OCI-LY3 (cell line): ENCODE measurements around the gene PPP5C.
A peak's percentile ranks its signal among the peaks of the same experiment; 100 is the strongest.

Experiments
- H2AFZ ChIP-seq: fragments of 200-600, 300-600 bp; shearing (Covaris generic); 2 replicates; pipeline ENCODE4 v1.6.0; 2014; ENCODE audit warnings: antibody characterized with exemption, low read depth, low read length
- H3K27ac ChIP-seq: fragments of 200-600, 300-600 bp; sonication (generic); 2 replicates; pipeline ENCODE4 v1.5.1; 2014; ENCODE audit warnings: mild to moderate bottlenecking, low read length, moderate library complexity, mixed read lengths
- H3K27me3 ChIP-seq: fragments of 200-600, 300-600 bp; sonication (generic); 2 replicates; pipeline ENCODE4 v1.6.1; 2014; ENCODE audit warnings: low read depth, low read length, mixed read lengths
- H3K36me3 ChIP-seq: fragments of 200-600, 300-600 bp; sonication (generic); replicated peaks from 2 replicates; pipeline ENCODE3; 2014; ENCODE audit warnings: low read depth, low read length, mixed read lengths
- H3K4me1 ChIP-seq: fragments of 300-600, 200-600 bp; sonication (generic); 2 replicates; pipeline ENCODE4 v1.6.1; 2014; ENCODE audit warnings: low read length, mixed read lengths
- H3K4me2 ChIP-seq: fragments of 200-600, 300-600 bp; sonication (generic); 2 replicates; pipeline ENCODE4 v1.6.1; 2014; ENCODE audit warnings: low read length, mixed read lengths
- H3K4me3 ChIP-seq: fragments of 300-600, 200-600 bp; sonication (generic); 2 replicates; pipeline ENCODE4 v1.5.1; 2014; ENCODE audit warnings: antibody characterized with exemption, mild to moderate bottlenecking, low read length, moderate library complexity
- H3K79me2 ChIP-seq: fragments of 300-600, 200-600 bp; shearing (Covaris generic); 2 replicates; pipeline ENCODE4 v1.6.1; 2014; ENCODE audit warnings: mild to moderate bottlenecking, low read length, mixed read lengths
- H3K9ac ChIP-seq: fragments of 300-600, 200-600 bp; shearing (Covaris generic); 2 replicates; pipeline ENCODE4 v1.6.0; 2014; ENCODE audit warnings: mild to moderate bottlenecking, low read length, moderate library complexity
- H3K9me3 ChIP-seq: fragments of 200-600, 300-600 bp; shearing (Covaris generic); 2 replicates; pipeline ENCODE4 v1.6.1; 2014; ENCODE audit warnings: low read length, mixed read lengths; ENCODE audit not compliant: insufficient read depth
- H4K20me1 ChIP-seq: fragments of 200-600, 300-600 bp; sonication (generic); 2 replicates; pipeline ENCODE4 v1.6.1; 2016; ENCODE audit warnings: low read length, mixed read lengths; ENCODE audit not compliant: insufficient read depth
- EZH2phosphoT487 ChIP-seq: fragments of 200-600 bp; shearing (Covaris generic); IDR thresholded peaks from 2 replicates; pipeline ENCODE4 v1.6.1; 2018; ENCODE audit warnings: antibody characterized with exemption, mixed run types, low read depth
- TF ChIP-seq, protein P1 (sequence below): fragments of 200-600, 300-600 bp; sonication (generic); IDR thresholded peaks from 2 replicates; pipeline ENCODE4 v1.5.1; 2014; ENCODE audit warnings: antibody characterized with exemption, low read length, low read depth

Gene PPP5C

DNA sequence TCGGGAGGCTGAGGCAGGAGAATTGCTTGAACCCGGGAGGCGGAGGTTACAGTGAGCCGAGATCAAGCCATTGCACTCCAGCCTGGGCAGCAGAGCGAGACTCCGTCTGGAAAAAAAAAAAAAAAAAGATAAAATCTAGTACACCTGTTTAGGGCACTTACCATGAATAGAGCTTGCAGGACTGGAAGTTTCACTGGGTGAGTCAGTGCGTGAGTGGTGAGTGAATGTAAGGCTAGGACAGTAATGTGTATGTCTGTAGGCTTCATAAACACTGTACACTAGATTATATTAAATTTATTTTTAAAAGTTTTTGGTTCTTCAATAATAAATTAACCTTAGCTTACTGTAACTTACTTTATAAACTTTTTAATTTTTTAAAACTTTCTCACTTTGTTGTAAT is 22.9 kb downstream of the PPP5C start:
- Histone ChIP-seq H3K9ac (no peak overlapping the region), H2AFZ (no peak overlapping the region), H3K4me1 (no peaks in the 10 kb centered on the region), H3K27ac (no peak overlapping the region), H3K4me2 (no peak overlapping the region), H3K9me3 (no peaks in the 10 kb centered on the region), H3K4me3 (no peak overlapping the region), H3K79me2 (peaks cover 91% of the 10 kb centered on the region), H4K20me1 (peaks cover 41% of the 10 kb centered on the region), H3K36me3 (peaks cover 48% of the 10 kb centered on the region), H3K27me3 (no peaks in the 10 kb centered on the region)
- TF ChIP-seq, protein P1, sequence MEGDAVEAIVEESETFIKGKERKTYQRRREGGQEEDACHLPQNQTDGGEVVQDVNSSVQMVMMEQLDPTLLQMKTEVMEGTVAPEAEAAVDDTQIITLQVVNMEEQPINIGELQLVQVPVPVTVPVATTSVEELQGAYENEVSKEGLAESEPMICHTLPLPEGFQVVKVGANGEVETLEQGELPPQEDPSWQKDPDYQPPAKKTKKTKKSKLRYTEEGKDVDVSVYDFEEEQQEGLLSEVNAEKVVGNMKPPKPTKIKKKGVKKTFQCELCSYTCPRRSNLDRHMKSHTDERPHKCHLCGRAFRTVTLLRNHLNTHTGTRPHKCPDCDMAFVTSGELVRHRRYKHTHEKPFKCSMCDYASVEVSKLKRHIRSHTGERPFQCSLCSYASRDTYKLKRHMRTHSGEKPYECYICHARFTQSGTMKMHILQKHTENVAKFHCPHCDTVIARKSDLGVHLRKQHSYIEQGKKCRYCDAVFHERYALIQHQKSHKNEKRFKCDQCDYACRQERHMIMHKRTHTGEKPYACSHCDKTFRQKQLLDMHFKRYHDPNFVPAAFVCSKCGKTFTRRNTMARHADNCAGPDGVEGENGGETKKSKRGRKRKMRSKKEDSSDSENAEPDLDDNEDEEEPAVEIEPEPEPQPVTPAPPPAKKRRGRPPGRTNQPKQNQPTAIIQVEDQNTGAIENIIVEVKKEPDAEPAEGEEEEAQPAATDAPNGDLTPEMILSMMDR, result no peak

DNA sequence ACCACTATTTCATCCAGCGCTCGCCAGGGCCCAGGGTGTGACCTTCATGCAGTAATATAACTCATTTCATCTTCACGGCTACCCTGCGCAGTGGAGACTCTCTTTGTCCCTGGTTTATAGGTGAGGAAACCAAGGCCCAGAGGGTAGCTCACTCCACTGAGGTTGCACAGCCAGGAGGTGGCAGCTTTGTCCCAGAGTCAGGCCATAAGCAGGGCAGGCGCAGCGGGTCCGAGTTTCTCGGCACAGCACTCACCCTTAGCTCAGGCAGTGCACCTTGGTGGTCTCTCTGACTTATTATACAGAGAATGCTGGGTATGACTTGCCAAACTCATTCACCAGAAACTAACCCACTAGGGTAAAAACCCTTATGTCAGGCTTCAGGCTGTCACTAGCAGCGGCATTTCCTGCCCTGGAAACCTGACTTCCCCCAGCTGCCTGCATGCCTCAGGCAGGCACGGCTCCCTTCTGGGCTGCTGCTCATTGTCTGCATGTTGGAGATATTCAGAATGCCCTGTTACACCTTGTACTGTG is 24.5 kb downstream of the PPP5C start:
- Histone ChIP-seq H3K4me2 (no peak overlapping the region), H3K9ac (no peak overlapping the region), H3K27ac (no peak overlapping the region), H3K36me3 (peaks cover 51% of the 10 kb centered on the region), H3K9me3 (no peaks in the 10 kb centered on the region), H3K27me3 (no peaks in the 10 kb centered on the region), H3K4me1 (no peaks in the 10 kb centered on the region), H3K4me3 (no peak overlapping the region), H3K79me2 (peaks cover 76% of the 10 kb centered on the region), H4K20me1 (peaks cover 39% of the 10 kb centered on the region), H2AFZ (no peak overlapping the region)
- TF ChIP-seq EZH2phosphoT487, result no peak
- TF ChIP-seq, protein P1, result no peak; the same call in 1 of the 2 replicates

DNA sequence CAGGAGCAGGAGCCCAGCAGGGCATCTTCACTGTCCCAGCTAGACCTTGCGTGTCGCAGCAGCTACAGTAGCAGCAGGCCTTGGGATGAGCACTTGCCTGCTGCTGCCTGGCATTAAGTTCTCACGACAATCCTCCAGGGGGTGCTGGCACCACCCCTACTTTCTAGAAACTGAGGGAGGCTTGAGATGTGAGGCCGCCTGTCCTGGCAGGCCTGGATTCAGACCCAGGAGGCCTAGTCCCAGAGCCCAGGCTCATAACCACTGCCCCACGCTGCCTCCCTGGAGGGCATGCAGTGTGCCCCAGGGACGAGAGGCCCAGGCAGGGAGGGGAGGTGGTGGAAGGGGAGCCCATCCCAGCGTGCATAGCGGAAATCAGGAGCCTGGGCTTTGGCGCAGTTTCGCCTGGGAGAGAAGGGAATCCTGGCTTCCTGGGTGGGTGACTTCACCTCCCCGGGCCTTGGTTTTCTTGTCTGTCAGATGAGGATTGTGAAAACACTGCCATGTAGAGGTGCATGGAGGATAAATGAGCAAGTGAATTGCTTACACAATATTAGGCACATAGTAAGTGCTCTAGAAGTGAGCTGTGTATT is 26.1 kb downstream of the PPP5C start:
- H3K9ac ChIP-seq, result no peak overlapping the region
- no peaks in the 10 kb centered on the region for H3K4me1 ChIP-seq
- no peaks in the 10 kb centered on the region for H3K9me3 ChIP-seq
- H3K36me3 ChIP-seq, result peaks cover 55% of the 10 kb centered on the region
- H4K20me1 ChIP-seq, result peaks cover 34% of the 10 kb centered on the region
- H3K27me3 ChIP-seq, result no peaks in the 10 kb centered on the region
- H3K27ac ChIP-seq, result no peak overlapping the region
- no peak overlapping the region for H2AFZ ChIP-seq
- no peak for TF ChIP-seq EZH2phosphoT487
- TF ChIP-seq, protein P1, result peak; percentile 15; the same call in 1 of the 2 replicates
- H3K4me3 ChIP-seq, result no peak overlapping the region
- H3K79me2 ChIP-seq, result peaks cover 64% of the 10 kb centered on the region
- no peak overlapping the region for H3K4me2 ChIP-seq

DNA sequence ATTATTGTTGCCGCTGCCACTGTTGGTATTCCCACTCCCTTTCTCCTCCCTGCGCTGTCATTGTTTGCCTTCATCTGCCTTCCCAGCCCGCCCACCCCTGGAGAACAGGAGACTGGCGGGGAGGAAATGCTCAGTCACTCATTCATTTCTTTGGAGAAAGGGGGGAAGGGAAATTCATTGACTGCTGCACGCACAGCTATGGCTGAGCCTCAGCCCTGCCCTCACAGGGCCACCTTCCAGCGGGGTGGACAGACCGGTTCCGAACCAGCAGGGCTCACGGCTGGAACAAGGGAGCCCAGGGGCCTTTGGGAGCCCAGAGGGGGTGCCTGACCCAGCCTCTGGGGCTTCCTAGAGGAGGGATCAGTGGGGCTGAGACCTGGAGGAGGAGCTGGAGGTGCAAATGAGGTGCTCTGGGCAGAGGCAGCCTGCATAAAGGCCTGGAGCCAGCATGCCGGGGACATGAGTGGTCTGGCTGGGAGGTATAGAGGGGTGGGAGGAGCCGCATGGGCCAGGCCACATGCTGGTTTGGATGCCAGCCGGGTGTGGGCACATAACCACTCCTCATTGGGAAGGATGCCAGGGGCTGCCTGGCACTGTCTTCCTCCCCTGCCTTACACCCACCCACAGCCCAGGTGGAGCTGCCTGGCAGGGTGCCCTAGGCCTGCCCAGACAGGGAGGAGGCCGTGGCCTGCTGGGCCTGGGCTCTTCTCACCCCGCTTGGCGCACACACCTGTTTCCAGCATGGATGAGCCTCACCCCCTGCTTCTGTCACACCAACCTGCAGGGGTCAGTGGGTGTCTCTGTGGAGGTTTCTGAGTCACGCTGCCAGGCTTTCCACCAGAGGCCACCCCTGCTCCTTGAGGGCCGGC is 26.8 kb downstream of the PPP5C start:
- Histone ChIP-seq H3K27me3 (no peaks in the 10 kb centered on the region), H3K9me3 (no peaks in the 10 kb centered on the region), H3K9ac (no peak overlapping the region), H3K4me3 (no peak overlapping the region), H3K4me2 (no peak overlapping the region), H2AFZ (no peak overlapping the region), H3K27ac (no peak overlapping the region), H3K36me3 (peaks cover 60% of the 10 kb centered on the region), H3K79me2 (peaks cover 57% of the 10 kb centered on the region), H4K20me1 (peaks cover 34% of the 10 kb centered on the region), H3K4me1 (no peaks in the 10 kb centered on the region)
- TF ChIP-seq, protein P1, result no peak
- TF ChIP-seq EZH2phosphoT487, result no peak
